ENCODE results near the gene JPH3.

DNA sequence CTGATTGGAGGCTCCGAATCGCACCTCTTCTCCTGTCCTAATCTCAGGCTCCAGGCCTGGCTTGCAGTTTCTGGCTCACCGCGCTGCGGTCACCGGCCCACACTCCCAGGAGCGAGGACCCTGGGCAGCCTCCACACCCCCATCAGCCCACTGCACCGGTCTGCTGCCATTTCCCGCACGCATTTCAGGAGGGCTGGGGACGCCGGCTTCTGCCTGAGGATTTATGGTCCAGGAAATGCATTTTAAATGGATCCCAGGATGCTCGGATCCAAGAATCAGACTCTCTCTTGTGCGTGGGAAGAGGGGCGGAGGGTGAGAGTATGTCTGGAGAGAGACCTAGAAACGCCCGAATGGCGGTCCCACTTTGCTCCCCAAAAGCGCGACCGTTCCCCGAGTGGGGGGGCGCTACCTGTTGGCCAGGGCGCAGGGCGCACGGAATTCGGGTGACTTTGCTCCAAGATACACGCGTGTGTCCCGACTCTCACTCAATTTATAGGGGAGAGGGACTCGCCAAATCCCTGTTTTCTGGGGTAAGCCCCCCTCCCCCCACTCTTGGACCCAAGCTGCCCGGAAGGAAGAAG lies 817 bp upstream of the JPH3 start:
- TF ChIP-seq, protein P1, sequence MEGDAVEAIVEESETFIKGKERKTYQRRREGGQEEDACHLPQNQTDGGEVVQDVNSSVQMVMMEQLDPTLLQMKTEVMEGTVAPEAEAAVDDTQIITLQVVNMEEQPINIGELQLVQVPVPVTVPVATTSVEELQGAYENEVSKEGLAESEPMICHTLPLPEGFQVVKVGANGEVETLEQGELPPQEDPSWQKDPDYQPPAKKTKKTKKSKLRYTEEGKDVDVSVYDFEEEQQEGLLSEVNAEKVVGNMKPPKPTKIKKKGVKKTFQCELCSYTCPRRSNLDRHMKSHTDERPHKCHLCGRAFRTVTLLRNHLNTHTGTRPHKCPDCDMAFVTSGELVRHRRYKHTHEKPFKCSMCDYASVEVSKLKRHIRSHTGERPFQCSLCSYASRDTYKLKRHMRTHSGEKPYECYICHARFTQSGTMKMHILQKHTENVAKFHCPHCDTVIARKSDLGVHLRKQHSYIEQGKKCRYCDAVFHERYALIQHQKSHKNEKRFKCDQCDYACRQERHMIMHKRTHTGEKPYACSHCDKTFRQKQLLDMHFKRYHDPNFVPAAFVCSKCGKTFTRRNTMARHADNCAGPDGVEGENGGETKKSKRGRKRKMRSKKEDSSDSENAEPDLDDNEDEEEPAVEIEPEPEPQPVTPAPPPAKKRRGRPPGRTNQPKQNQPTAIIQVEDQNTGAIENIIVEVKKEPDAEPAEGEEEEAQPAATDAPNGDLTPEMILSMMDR (IDR thresholded peaks at IDR 0.05): no peak
- no peak for TF ChIP-seq POLR2A (IDR thresholded peaks at IDR 0.05)
